ENCODE data around the gene TRIM22. TPM values are rescaled to one million over a fixed set of nuclear protein-coding genes. Genes with fewer than 3 reads are reported as not detected.

Gene TRIM22, protein sequence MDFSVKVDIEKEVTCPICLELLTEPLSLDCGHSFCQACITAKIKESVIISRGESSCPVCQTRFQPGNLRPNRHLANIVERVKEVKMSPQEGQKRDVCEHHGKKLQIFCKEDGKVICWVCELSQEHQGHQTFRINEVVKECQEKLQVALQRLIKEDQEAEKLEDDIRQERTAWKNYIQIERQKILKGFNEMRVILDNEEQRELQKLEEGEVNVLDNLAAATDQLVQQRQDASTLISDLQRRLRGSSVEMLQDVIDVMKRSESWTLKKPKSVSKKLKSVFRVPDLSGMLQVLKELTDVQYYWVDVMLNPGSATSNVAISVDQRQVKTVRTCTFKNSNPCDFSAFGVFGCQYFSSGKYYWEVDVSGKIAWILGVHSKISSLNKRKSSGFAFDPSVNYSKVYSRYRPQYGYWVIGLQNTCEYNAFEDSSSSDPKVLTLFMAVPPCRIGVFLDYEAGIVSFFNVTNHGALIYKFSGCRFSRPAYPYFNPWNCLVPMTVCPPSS
- polyA plus RNA-seq (4.3 and 10.2 TPM in 2 replicates), polyA minus RNA-seq (2.9 and 4.6 TPM in 2 replicates)

DNA sequence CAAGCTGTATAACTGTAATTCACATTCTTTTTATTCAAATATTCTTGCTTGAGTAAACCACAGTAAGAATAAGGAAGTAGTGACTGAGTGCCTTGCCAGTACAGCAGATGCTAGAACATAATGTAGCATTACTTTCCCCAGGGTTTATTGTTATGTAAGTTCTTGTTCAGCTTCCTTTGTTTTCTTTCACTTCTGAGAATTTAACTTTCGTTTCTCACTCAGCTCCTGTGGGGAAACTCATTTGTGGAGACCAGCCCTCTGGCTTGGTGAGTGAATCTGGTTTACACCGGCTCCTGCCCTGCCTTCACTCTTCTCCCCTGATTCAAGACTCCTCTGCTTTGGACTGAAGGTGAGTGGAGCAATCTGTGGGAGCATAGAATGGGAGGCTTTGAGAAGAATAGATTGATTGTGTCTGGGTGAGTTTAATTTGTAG lies at the start of gene TRIM22:
Gene TRIM22, plus strand, starts transcription at position 240 of the 433 bp plus-strand sequence. CDS start 6,443 bp downstream, outside the sequence.
- H3K9me3 ChIP-seq (ENCODE audit: low read length) = no peaks in the 10 kb centered on the region
- H4K20me1 ChIP-seq (ENCODE audit: insufficient read depth) = no peaks in the 10 kb centered on the region
- H3K36me3 ChIP-seq (ENCODE audit: insufficient read depth, low read length) = no peaks in the 10 kb centered on the region
- H3K79me2 ChIP-seq (replicated peaks; ENCODE audit: insufficient read depth, low read length) = no peaks in the 10 kb centered on the region
- H3K4me2 ChIP-seq (ENCODE audit: low read length) = no peak within 1 kb of the TSS
- H3K27me3 ChIP-seq (ENCODE audit: insufficient read depth, low read depth, low read length) = no peaks in the 10 kb centered on the region
- no peak within 1 kb of the TSS for H2AFZ ChIP-seq (ENCODE audit: low read depth, low read length)
- H3K27ac ChIP-seq (ENCODE audit: low read length) = no peak within 1 kb of the TSS
- H3K4me3 ChIP-seq (ENCODE audit: low read length) = no peak within 1 kb of the TSS
- no peaks in the 10 kb centered on the region for H3F3A ChIP-seq (ENCODE audit: insufficient read depth, low read length, poor library complexity, severe bottlenecking)
- H3K9ac ChIP-seq (ENCODE audit: low read length) = no peak within 1 kb of the TSS
- no peaks in the 10 kb centered on the region for H3K9me2 ChIP-seq (ENCODE audit: insufficient read depth, low read length)
- TF ChIP-seq, protein P1, sequence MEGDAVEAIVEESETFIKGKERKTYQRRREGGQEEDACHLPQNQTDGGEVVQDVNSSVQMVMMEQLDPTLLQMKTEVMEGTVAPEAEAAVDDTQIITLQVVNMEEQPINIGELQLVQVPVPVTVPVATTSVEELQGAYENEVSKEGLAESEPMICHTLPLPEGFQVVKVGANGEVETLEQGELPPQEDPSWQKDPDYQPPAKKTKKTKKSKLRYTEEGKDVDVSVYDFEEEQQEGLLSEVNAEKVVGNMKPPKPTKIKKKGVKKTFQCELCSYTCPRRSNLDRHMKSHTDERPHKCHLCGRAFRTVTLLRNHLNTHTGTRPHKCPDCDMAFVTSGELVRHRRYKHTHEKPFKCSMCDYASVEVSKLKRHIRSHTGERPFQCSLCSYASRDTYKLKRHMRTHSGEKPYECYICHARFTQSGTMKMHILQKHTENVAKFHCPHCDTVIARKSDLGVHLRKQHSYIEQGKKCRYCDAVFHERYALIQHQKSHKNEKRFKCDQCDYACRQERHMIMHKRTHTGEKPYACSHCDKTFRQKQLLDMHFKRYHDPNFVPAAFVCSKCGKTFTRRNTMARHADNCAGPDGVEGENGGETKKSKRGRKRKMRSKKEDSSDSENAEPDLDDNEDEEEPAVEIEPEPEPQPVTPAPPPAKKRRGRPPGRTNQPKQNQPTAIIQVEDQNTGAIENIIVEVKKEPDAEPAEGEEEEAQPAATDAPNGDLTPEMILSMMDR (IDR thresholded peaks at IDR 0.05; ENCODE audit: poor library complexity, severe bottlenecking) = no peak
- TF ChIP-seq TAF1 (IDR thresholded peaks at IDR 0.05; ENCODE audit: low read depth) = no peak
- TF ChIP-seq EP300 (conservative IDR thresholded peaks at IDR 0.05; ENCODE audit: poor library complexity, severe bottlenecking) = no peak
- no peak for TF ChIP-seq REST (IDR thresholded peaks at IDR 0.05; ENCODE audit: borderline replicate concordance)
- no peak for TF ChIP-seq RAD21 (conservative IDR thresholded peaks at IDR 0.05)

DNA sequence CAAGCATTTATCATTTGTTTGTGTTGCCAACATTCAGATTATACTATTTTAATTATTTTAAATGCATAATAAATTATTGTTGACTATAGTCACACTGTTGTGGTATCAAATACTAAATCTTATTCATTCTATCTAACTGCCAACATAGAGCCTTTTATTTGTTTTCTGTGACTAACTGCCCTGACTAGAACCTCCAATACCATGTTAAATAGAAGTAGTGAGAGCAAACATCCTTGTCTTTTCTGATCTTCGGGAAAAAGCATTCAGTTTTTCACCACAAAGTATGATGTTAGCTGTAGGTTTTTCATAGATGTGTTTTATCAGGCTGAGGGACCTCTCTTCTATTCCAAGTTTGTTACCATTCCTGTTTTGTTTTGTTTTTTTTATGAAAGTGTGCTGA lies 49.6 kb upstream of the TRIM22 start:
- Histone ChIP-seq H3K9ac (ENCODE audit: low read length) (no peak overlapping the region), H4K20me1 (ENCODE audit: insufficient read depth) (no peaks in the 10 kb centered on the region), H3K4me3 (ENCODE audit: low read length) (no peak overlapping the region), H3K9me2 (ENCODE audit: insufficient read depth, low read length) (no peaks in the 10 kb centered on the region), H2AFZ (ENCODE audit: low read depth, low read length) (no peak overlapping the region), H3K27ac (ENCODE audit: low read length) (no peak overlapping the region), H3K36me3 (ENCODE audit: insufficient read depth, low read length) (no peaks in the 10 kb centered on the region), H3F3A (ENCODE audit: insufficient read depth, low read length, poor library complexity, severe bottlenecking) (no peaks in the 10 kb centered on the region), H3K27me3 (ENCODE audit: insufficient read depth, low read depth, low read length) (no peaks in the 10 kb centered on the region), H3K79me2 (replicated peaks; ENCODE audit: insufficient read depth, low read length) (no peaks in the 10 kb centered on the region), H3K9me3 (ENCODE audit: low read length) (no peaks in the 10 kb centered on the region), H3K4me2 (ENCODE audit: low read length) (no peak overlapping the region)
- TF ChIP-seq, protein P1 (IDR thresholded peaks at IDR 0.05; ENCODE audit: poor library complexity, severe bottlenecking) = no peak
- no peak for TF ChIP-seq REST (IDR thresholded peaks at IDR 0.05; ENCODE audit: borderline replicate concordance)
- no peak for TF ChIP-seq POLR2AphosphoS5 (IDR thresholded peaks at IDR 0.05)
- no peak for TF ChIP-seq MXI1 (conservative IDR thresholded peaks at IDR 0.05; ENCODE audit: poor library complexity, severe bottlenecking)
- no peak for TF ChIP-seq SMC3 (conservative IDR thresholded peaks at IDR 0.05; ENCODE audit: poor library complexity)
- no peak for TF ChIP-seq EP300 (conservative IDR thresholded peaks at IDR 0.05; ENCODE audit: poor library complexity, severe bottlenecking)
- TF ChIP-seq RAD21 (conservative IDR thresholded peaks at IDR 0.05) = no peak
- TF ChIP-seq TAF1 (IDR thresholded peaks at IDR 0.05; ENCODE audit: low read depth) = no peak
- no peak for TF ChIP-seq EZH2 (IDR thresholded peaks at IDR 0.05; ENCODE audit: borderline replicate concordance, insufficient read depth, low read length, poor library complexity, severe bottlenecking)
